ENCODE data around the gene ALKBH7. TPM values are rescaled to one million over a fixed set of nuclear protein-coding genes. Genes with fewer than 3 reads are reported as not detected.
"Not testable (repeated sequence)": the region's sequence is repeated elsewhere in the genome, so short reads cannot be mapped to it uniquely, and the experiment has no call there.

The ALKBH7 gene
- total RNA-seq, 2 experiments from 2014 or later, result 28.3 to 33.8 TPM

DNA sequence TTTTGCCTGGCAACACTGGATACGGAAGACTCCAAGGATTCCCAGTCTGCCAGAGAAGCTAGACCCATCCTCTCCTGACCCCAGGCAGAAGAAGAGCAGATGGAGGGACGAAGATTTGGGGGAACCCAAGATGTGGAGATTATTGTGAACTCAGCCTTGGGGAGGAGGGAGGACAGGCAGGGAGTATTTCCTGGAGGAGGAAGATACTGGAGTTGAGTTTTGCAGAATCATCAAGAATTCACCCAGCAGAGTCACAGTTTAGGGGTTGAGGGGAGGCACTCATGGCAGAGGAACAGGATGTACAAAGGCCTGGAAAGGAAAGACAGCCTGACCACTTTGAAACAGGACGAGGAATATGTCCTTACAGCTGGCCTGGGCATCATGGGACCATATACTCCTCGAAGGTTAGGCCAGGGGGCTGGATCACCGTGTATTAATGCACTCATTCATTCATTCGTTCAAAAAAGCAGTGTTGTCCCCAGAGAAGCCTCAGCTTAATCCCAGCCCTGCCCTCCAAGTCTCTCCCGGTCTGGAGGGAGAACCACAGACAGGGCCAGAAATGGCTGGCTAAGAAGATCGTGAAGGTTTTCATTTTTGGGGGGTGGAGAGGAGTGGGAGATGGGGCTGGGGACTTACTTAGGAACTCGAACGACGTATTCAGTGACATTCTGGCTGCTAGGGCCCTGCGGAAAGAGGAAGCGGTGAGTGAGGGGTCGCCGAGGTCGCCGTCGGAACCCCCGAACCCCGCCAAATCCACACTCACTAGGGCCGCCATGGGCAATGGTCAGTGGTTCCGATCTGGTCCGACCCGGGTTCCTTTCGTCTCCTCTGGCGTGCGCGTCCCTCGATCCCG lies 19.9 kb downstream of the ALKBH7 start:
- ChIA-PET CTCF (no interaction called here), POLR2A (interaction anchor here (0.5 to 1.3 kb wide), 5 partner anchors 33 to 404 kb away, joined by 3 to 5 read pairs (median 4); partner anchors contain the start of genes DENND1C and KHSRP)

DNA sequence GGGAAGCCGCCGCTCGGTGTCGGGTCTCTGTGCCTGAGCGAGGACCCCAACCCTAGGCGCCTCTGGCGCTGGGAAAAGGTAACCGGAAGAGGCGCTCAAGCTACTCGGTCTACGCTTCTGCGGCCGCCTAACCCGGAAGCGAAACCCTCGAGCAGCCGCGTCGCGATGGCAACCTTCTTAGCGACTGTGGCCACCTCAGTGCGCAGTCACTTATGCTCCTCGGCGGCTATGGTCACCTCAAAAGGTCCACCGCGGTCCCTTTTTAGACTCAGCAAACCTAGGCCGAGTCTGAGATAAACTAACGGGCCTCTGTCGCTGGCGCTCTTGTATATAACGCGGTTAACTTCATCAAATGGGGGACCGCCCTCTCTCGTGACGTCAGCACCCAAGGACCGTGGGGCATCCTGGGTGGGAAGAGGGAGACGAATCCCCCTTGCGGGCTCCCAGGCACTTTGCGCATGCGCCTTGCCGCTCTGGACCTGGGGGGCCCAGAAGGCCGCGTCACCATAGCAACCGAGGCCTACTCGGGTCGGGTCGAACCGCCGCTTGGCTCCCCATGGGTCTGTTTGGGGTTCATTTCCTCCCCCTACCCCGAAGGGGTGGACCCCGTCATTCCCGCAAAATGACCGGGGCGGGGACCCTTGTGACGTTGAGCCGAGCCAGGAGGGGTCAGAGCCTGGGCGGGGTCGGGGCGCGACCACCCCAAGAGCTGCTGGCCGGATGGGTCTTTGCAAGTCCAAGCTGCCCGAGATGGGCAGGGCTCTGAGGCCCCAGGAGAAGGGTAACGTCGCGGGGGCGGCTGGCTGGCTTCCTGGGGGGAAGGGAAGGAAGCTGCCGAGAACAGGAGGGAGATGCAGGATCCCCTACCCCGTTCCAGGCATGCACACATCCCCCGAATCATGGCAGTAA lies 20.7 kb downstream of the ALKBH7 start, which contains the start of gene GTF2F1:
Gene GTF2F1, minus strand, starts transcription at position 91 of the 909 bp plus-strand sequence. CDS start 169 bp downstream, outside the sequence.
- ChIA-PET CTCF (no interaction called here), POLR2A (interaction anchor here (0.5 to 1.3 kb wide), 7 partner anchors 21 to 405 kb away, joined by 3 to 5 read pairs (median 4); partner anchors contain the start of genes ALKBH7, CLPP, DENND1C and KHSRP)

DNA sequence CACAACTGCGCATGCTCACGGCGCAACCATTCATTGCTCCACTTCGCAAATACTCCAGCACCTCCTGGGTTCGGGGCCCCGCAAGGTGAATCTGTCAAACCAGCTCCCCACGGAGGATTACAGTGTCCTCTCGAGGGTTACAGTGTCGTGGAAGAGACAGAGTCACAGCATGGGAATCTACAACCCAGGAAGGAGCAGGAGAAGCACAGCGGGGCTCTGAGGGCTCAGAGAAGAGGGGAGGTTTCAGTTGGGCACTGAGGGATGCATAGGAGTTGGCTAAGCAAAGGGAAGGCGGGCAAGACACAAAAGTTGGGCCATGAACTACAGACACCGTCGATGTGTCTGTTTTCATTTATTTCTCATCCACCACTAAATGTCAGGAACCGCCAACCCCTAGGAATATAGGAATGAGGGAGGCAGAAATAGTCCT lies 21.4 kb downstream of the ALKBH7 start:
- ChIA-PET CTCF (no interaction called here), POLR2A (interaction anchor here (0.9 to 1.2 kb wide), 2 partner anchors 22 to 33 kb away, joined by 4 read pairs; partner anchors contain the start of genes ALKBH7 and CLPP)

DNA sequence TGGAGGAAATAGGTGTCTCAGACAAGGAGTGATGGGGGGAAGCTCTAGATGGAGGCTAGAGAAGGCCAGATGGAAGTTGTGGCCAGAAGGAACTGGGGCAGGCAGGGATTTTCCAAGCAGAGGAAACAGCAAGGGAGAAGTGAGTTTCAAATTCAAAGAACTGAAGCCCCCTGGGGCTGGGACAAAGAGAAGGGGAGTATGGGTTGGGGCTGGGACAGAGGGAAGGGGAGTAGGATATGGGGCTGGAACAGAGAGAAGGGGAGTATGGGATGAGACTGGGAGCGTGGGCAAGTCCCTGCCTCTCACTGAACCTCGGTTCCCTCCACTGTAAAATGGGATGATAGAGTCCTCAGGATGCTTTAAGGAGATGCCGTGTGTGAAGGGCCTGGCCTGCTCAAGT lies 22.2 kb downstream of the ALKBH7 start:
- ChIA-PET CTCF (no interaction called here), POLR2A (no interaction called here)

DNA sequence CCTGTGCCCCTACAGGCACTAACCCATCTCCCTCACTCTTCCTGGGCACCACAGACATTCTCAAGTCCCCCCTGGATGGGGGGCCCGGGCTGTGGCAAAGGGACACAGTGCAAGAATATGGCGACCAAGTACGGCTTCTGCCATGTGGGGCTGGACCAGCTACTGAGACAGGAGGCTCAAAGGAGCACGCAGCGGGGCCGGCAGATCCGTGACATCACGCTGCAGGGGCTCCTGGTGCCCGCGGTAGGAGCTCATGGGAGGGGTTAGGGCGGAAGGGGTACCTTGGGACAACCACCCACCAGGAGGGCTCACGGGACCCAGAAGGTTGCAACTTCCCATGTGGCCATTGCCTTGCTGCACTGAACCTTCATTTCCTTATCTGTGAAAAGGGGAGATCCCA lies 23.7 kb downstream of the ALKBH7 start:
- ChIA-PET CTCF (no interaction called here), POLR2A (interaction anchor here (0.6 kb wide), 2 partner anchors 85 to 364 kb away, joined by 3 read pairs; partner anchors contain the start of gene DENND1C)

DNA sequence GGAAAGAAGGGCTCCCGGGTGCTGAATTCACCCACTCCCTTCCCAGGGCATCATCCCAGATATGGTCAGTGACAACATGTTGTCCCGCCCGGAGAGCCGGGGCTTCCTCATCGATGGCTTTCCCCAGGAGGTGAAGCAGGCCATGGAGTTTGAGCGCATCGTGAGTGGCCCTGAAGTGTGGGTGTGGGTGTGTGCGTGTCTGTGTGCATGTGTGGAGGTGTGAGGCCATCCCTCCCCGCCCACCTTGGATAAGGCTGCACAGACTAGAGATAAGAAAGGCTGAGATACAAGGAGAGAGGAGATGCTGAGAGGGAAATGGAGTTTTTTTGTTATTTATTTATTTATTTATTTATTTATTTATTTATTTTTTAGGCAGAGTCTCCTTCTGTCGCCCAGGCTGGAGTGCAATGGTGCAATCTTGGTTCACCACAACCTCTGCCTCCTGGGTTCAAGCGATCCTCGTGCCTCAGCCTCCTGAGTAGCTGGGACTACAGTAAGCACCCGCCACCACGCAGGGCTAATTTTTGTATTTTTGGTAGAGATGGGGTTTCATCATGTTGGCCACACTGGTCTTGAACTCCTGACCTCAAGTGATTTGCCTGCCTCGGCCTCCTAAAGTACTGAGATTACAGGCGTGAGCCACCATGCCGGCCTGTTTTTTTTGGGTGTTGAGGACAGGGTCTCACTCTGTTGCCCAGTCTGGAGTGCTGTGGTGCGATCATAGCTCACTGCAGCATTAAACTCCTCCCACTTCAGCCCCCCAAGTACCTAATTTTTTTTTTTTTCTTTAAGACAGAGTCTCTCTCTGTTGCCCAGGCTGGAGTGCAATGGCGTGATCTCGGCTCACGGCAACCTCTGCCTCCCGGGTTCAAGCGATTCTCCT lies 27.7 kb downstream of the ALKBH7 start:
- POLR2A ChIA-PET, CTCF ChIA-PET: not testable (repeated sequence)

DNA sequence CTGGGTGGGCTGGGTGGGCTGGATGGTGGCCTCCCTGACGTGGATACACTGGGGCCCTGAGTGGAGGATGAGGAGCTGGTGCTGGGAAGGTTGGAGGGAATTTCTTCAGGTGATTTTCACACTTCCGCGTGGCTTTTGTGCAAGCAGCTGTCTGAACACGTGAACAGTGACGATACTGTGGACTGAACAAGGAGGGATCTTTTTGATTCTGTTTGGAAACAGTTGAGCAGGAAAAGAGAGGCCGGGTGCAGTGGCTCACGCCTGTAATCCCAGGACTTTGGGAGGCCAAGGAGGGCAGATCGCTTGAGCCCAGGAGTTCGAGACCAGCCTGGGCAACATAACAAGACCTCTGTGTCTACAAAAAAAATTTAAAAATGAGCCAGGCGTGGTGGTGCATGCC lies 29.5 kb downstream of the ALKBH7 start:
- ChIA-PET CTCF (no interaction called here), POLR2A (no interaction called here)

DNA sequence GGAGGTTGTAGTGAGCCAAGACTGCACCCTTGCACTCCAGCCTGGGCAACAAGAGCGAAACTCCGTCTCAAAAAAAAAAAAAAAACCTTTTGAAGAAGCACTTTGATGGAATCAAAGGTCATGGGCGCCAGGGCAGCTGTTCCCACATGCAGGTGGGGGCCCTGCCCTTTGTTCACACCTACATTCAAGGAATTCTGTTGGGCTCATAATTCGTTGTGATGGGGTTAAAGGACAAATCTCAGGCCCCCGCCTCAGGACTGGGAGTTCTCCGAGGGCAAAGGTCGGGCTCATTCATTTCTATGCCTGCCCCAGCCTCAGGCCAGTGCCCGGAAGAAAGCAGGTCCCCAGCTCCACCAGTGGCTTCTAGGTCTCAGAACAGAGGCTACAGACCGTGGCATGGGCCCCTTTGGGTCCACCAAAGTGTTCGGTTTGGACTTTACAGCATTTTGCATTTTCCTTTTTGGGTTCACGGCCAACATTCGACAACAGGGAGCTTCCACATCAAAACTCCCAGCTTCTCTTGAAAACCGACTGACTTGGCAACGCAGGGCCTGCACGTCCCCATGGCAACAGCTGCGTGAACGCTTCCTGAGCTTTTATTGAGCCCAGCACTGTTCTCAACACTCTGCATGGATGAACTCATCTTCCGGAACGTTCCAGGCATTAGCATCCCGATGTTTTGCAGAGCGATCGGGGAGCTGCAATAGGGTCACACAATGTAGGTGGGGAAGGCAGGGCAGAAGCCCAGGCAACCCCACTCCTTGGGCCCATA lies 30.4 kb downstream of the ALKBH7 start:
- CTCF ChIA-PET, result interaction anchor here (0.7 kb wide), 1 partner anchor 124 kb away, joined by 3 read pairs; no protein-coding TSS in a partner anchor
- POLR2A ChIA-PET, result no interaction called here

DNA sequence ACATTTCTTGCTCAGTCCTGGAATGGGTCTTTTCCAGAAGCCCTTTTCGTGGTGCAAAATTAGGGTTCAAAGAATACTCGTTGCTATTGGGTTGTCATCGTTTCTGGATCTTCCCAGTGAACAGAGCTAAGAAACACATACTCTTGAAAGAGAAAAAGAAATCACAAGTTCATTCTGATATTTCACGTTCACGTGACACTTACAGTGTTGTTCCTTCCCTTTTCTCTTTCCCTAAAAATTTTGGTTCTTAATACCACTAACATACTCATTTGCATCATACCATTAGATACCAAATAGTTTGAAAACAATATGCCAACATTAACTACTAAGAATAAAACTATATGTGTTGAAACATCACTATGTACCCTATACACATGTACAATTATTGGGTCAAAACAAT lies 33.8 kb downstream of the ALKBH7 start:
- CTCF ChIA-PET, result no interaction called here
- POLR2A ChIA-PET, result no interaction called here

DNA sequence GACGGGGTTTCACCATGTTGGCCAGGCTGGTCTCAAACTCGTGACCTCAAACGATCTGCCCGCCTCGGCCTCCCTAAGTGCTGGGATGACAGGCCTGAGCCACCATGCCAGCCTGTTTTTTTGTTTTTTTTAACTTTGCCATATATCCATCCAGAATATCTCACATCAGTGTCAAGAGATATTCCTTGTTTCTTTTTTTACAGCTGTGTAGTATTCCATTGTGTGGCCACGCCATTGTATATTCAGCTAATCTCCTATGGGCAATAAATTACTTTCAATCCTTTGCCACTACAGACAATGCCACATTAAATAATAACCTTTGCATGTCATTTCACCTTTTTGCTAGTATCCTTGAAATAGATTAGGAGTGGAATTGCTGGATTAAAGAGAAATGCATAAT lies 36.8 kb downstream of the ALKBH7 start:
- CTCF ChIA-PET, result interaction anchor here (0.7 kb wide), 2 partner anchors 56 to 113 kb away, joined by 3 read pairs; no protein-coding TSS in a partner anchor
- POLR2A ChIA-PET, result interaction anchor here (0.6 kb wide), 1 partner anchor 440 kb away, joined by 3 read pairs; no protein-coding TSS in a partner anchor

DNA sequence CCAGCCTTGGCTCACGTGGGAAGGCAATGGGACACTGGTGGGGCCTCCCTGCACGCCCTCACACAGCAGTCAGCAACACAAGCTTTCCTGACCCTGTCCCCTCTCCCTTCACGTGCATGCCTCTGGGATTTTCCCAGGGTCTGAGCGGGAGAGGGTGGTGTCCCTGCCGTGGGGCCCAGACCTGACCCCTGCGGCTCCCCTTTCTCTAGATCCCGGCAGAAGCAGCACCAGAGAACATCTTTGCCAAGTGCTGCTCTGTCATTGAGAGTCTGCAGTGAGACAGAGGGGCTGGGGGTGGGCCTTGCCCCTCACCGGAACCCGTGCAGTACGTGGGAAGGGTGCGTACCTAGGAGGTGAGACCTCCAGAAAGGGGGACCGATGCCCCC lies 39.5 kb downstream of the ALKBH7 start:
- CTCF ChIA-PET, result no interaction called here
- POLR2A ChIA-PET, result no interaction called here

DNA sequence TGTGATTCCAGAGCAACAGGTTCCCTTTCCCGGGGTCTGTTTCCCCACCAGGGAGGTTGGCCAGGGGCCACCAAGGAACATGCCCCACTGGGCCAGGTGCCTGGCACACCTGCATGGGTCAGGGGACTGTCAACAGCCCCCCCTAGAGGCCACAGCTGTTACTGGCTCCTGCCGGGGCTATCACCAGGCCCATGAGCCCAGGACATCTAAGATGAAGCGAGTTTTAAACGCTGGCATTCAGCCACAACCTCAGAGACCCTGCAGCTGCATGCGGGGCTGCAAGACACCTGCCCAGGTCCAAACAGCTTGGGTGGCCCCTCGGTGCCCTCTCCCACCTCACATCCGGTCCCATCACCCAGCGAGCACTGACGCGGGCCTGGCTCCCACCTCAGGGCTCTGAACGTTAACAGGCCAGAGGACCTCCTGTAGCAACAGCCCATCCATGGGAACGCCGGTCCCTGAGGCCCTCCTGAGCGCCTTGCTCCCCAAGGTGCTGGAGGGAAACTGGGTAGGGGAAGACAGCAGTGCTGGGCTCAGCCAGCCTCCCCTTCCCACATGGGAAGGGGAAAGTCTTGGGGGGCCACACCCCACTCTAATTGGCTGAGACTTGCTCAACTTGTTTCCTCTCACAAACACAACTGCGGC lies 40.0 kb downstream of the ALKBH7 start:
- POLR2A ChIA-PET, result interaction anchor here (0.6 kb wide), 1 partner anchor 88 kb away, joined by 4 read pairs; no protein-coding TSS in a partner anchor

DNA sequence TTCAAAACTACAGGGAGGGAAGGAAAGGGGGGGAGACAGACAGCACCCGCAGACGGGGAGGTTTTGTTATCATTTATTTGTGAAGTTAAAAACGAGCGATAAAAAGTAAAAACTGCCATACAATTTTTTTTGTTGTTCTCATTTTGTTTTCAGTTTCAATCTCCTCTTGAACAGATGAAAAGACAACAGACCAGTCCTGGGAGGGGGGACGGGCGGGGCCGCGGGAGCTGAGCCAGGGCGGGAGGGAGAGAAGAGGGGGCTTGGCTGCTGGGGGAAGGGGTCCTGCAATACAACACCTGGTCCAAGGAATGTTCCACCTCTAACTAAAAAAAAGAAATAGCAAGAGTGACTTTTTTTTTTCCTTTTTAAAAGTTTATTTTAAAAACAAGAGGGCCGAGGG lies 40.7 kb downstream of the ALKBH7 start:
- POLR2A ChIA-PET, result interaction anchor here (0.6 kb wide), 1 partner anchor 87 kb away, joined by 4 read pairs; no protein-coding TSS in a partner anchor
- CTCF ChIA-PET, result no interaction called here

More for the DNA sequence above, 40.0 kb downstream of the ALKBH7 start:
- CTCF ChIA-PET, result interaction anchor here (0.6 kb wide), 1 partner anchor 238 kb away, joined by 8 read pairs; no protein-coding TSS in a partner anchor

DNA sequence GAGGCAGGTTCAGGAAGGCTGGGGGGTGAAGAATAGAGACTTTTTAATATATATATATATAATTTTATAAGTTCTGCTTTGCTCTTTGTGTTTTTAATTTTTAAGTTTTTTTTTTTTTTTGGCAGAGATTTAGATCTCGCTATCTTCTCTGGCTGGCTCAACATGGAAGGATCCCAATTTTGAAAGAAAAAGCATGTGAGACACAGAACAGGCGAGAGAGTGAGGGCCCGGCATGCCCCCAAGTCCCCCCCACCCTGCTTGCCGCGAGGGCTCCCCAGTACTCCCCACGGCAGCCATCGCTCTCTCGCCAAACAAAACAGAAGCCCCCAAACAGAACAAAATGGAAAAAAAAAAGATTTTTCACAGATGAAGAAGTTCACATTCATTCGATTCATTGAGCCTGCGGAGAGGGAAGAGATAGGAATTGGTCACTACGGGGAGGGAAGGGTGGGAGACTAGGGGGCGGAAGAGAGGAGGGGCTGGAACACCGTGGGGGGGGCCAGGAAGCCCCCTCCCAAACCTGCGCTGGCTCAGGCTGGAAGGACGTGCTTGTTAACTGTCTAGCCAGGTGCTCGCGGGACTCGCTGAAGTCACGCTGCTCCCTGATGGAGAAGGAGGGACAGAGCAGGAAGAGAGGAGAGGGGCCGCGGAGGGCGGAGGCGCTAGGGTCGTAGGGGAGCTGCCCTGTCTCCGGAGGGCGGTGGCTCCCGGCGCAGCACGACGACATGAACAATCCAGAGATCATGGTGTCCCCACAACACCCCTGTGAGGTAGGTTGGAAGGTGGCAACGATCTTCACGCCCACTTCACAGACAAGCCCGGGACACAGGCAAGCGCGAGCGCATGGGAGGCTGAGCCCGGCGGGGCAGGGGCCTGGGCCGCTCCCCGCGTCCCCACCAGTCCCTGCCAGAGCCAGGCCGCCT lies 41.4 kb downstream of the ALKBH7 start:
- POLR2A ChIA-PET, result no interaction called here
- CTCF ChIA-PET, result no interaction called here

DNA sequence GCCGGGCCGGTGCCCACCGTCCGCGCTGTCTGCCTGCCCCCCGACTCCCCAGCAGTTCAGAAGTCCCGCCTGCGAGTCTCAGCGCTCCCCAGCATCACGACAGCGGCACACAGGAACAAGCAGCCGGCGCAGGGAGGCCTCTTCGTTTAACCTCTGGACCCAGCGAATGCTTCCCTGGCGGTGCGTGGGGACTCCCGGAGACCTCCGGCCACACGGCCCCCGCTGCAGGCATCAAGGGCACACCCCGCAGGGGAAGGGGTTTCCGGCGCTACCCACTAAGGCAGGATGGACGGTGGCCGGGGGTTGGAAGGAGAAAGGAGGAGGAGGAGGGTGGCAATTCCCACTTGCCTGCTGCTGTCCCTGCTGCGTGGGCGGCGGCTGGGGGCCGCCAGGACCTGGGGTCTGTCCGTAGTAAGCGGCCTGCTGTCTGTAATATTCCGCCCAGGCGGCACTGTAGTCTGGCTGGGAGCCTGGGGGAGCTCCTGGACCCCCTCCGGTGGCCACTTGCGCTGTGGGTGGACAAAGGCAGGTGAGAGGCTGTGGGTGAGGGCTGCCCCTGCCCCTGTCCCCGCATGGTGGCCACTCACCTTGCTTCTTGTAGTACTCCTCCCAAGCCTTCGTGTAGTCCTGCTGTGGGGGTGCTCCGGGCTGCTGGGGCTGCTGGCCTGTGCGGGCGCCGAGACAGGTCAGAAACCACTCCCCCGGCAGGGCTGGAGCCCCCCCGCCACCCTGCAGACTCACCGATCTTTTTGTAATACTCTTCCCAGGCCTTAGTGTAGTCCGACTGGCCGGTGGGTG lies 42.4 kb downstream of the ALKBH7 start:
- POLR2A ChIA-PET, result no interaction called here
- CTCF ChIA-PET, result interaction anchor here (0.6 kb wide), 1 partner anchor 14 kb away, joined by 3 read pairs; no protein-coding TSS in a partner anchor

Measured in activated CD8-positive, alpha-beta memory T cell treated with anti-CD3 and anti-CD28 coated beads for 36 hours (primary cell).